Measurements from ENCODE around the gene TMEM50B. TPM values are rescaled to one million over a fixed set of nuclear protein-coding genes. Genes with fewer than 3 reads are reported as not detected.

TMEM50B gene
- total and polyA plus RNA-seq, 2 of the 8 experiments (the other 6 are each of a cell fraction or from before 2014, with no cell fraction given) = 16.8 to 20.5 TPM

- no peak for TF ChIP-seq EP300 (IDR thresholded peaks at IDR 0.05; ENCODE audit: borderline replicate concordance in 1 of 2, low read depth in 2 of 2, low read length in 2 of 2)
Measured at GRCh38 chr21:33421713-33422393, 57.9 kb downstream of the TMEM50B start (continued).
